ENCODE results near the gene ADAM12. TPM values are rescaled to one million over a fixed set of nuclear protein-coding genes. Genes with fewer than 3 reads are reported as not detected.

The ADAM12 gene
- total RNA-seq, 2 experiments from 2014 or later, result 1.2 to 1.5 TPM

DNA sequence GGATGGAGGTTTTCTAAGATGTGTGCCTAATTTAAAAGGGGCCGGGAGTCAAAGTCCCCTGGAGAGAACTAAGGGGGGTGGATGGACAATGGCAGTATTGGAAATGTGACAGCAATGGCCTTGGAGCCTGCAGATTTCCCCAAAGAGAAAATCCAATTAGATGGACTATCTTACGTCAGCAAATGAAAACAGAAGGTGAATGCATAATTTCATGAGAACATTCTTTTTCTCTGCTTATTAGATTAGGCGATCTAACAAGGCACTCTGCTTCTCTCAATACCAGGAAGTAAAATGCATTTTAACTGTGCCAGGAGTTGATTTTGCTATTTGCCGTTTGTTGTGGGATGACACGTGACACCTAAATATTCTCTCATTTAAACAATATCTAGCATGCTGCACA is 226.6 kb downstream of the ADAM12 start:
- no peaks in the 10 kb centered on the region for H3K36me3 ChIP-seq (ENCODE audit: insufficient read depth, low read length)
- H3K4me3 ChIP-seq (ENCODE audit: low read length), result no peak overlapping the region
- Mint-ChIP-seq H3K36me3 (ENCODE audit: low read depth) (no peaks in the 10 kb centered on the region), H3K4me3 (no peak overlapping the region), H3K27me3 (peaks cover under 1% of the 10 kb centered on the region), H3K4me1 (ENCODE audit: low read depth) (no peaks in the 10 kb centered on the region), H3K27ac (no peak overlapping the region), H3K9me3 (no peaks in the 10 kb centered on the region)
- peaks cover 0 to 3% of the 10 kb centered on the region in 2 experiments for H3K27me3 ChIP-seq (ENCODE audit: control insufficient read depth in 1 of 2, insufficient read depth in 2 of 2, low read length in 2 of 2)
- DNase-seq (no peak), ATAC-seq (ENCODE audit: poor library complexity) (no peak)
- POLR2A ChIA-PET, result no interaction called here
- peaks cover 5% of the 10 kb centered on the region for H3K4me1 ChIP-seq (ENCODE audit: insufficient read depth, low read length)
- TF ChIP-seq CTCF (IDR thresholded peaks at IDR 0.05), result no peak
- intact Hi-C loops (cut with DNase I, micrococcal nuclease), result no loop called here
- CTCF ChIA-PET, result no interaction called here
- no peak overlapping the region for H3K27ac ChIP-seq (ENCODE audit: low read depth in 1 of 2, low read length in 2 of 2)
- peaks cover 0 to 10% of the 10 kb centered on the region in 2 experiments for H3K9me3 ChIP-seq (ENCODE audit: control insufficient read depth in 1 of 2, insufficient read depth in 1 of 2, low read length in 2 of 2)

DNA sequence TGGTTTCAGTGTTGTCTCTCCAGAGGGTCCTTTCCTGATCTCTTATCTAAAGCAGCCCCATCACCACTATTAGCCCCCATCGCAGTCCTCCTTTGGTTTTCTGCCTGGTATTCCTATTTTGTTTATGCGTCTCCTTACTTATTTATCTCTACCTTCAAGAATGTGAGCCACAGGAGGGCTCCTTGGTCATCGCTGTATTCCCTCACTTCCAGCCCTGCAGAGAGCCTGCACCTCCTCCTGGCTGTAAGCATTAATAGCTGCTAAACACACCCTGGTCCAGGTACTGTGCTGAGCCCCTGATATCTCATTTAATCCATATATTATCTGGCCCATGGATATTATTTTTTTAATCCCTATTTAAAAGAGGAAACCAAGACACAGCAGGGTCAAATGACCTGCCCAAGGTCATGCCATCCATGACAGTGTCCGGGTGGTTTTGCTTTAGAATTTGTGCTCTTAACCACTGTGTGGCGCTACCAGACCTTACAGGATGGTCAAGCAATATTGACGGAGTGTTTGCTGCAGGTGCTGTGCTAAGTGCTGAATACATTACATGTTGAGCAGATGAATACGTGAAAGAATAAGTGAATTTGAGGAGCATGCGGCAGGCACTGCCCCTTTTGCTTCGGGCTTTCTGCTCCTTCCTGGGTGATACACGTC is 227.2 kb downstream of the ADAM12 start:
- ATAC-seq (ENCODE audit: poor library complexity) (no peak), DNase-seq (no peak)
- ChIA-PET CTCF (no interaction called here), POLR2A (no interaction called here)
- Histone ChIP-seq H3K27me3 (ENCODE audit: control insufficient read depth in 1 of 2, insufficient read depth in 2 of 2, low read length in 2 of 2) (peaks cover 0 to 3% of the 10 kb centered on the region in 2 experiments), H3K4me3 (ENCODE audit: low read length) (no peak overlapping the region), H3K27ac (ENCODE audit: low read depth in 1 of 2, low read length in 2 of 2) (no peak overlapping the region), H3K9me3 (ENCODE audit: control insufficient read depth in 1 of 2, insufficient read depth in 1 of 2, low read length in 2 of 2) (peaks cover 0 to 10% of the 10 kb centered on the region in 2 experiments), H3K36me3 (ENCODE audit: insufficient read depth, low read length) (no peaks in the 10 kb centered on the region), H3K4me1 (ENCODE audit: insufficient read depth, low read length) (peaks cover 5% of the 10 kb centered on the region)
- Mint-ChIP-seq H3K27me3 (peaks cover 6% of the 10 kb centered on the region), H3K4me3 (no peak overlapping the region), H3K27ac (no peak overlapping the region), H3K9me3 (no peaks in the 10 kb centered on the region), H3K36me3 (ENCODE audit: low read depth) (no peaks in the 10 kb centered on the region), H3K4me1 (ENCODE audit: low read depth) (peaks cover 2% of the 10 kb centered on the region)
- no peak for TF ChIP-seq CTCF (IDR thresholded peaks at IDR 0.05)
- intact Hi-C loops (cut with DNase I, micrococcal nuclease), result no loop called here

GRCh38 chr10:126160571-126160970 is 227.7 kb downstream of the ADAM12 start:
- CTCF ChIA-PET, result no interaction called here
- ATAC-seq (ENCODE audit: poor library complexity), result no peak

More at GRCh38 chr10:126160571-126160970, 227.7 kb downstream of the ADAM12 start:
- DNase-seq, result no peak
- Histone ChIP-seq H3K27me3 (ENCODE audit: control insufficient read depth in 1 of 2, insufficient read depth in 2 of 2, low read length in 2 of 2) (peaks cover 0 to 3% of the 10 kb centered on the region in 2 experiments), H3K27ac (ENCODE audit: low read depth in 1 of 2, low read length in 2 of 2) (no peak overlapping the region), H3K36me3 (ENCODE audit: insufficient read depth, low read length) (no peaks in the 10 kb centered on the region), H3K9me3 (ENCODE audit: control insufficient read depth in 1 of 2, insufficient read depth in 1 of 2, low read length in 2 of 2) (peaks cover 0 to 10% of the 10 kb centered on the region in 2 experiments), H3K4me1 (ENCODE audit: insufficient read depth, low read length) (peaks cover 5% of the 10 kb centered on the region), H3K4me3 (ENCODE audit: low read length) (no peak overlapping the region)
- no peaks in the 10 kb centered on the region for H3K36me3 Mint-ChIP-seq (ENCODE audit: low read depth)
- POLR2A ChIA-PET, result no interaction called here
- no peak for TF ChIP-seq CTCF (IDR thresholded peaks at IDR 0.05)
- no peak overlapping the region for H3K27ac Mint-ChIP-seq
- no peaks in the 10 kb centered on the region for H3K9me3 Mint-ChIP-seq
- no peak overlapping the region for H3K4me3 Mint-ChIP-seq
- intact Hi-C loops (cut with DNase I, micrococcal nuclease), result no loop called here
- peaks cover 5% of the 10 kb centered on the region for H3K4me1 Mint-ChIP-seq (ENCODE audit: low read depth)
- peaks cover 9% of the 10 kb centered on the region for H3K27me3 Mint-ChIP-seq

Measured in CD4-positive, alpha-beta T cell (primary cell).